ENCODE results near the gene KMT2E. TPM values are rescaled to one million over a fixed set of nuclear protein-coding genes. Genes with fewer than 3 reads are reported as not detected.

KMT2E gene
- polyA plus RNA-seq, 2 of the 4 experiments (the other 2 are of a cell fraction), result 9.4 to 23.4 TPM

GRCh38 chr7:105046414-105046813, 32.4 kb downstream of the KMT2E start:
- WGBS (ENCODE audit: missing lambda C conversion rate), result 9% methylated on average over 1 of the region's 1 CpG
- ChIA-PET CTCF (no interaction called here), POLR2A (no interaction called here)
- Histone ChIP-seq H3K4me3 (no peak overlapping the region), H3K9me3 (no peaks in the 10 kb centered on the region), H3K27ac (no peak overlapping the region), H3K4me1 (peaks cover 19% of the 10 kb centered on the region), H3K4me2 (peak overlapping the region; percentile 34)
- FAIRE-seq, result no peak
- ATAC-seq, result peak in 1 of 2 experiments; percentile 55; a peak in 2 of 6 replicates
- no peak for DNase-seq (ENCODE audit: low read depth in 1 of 2, low spot score in 1 of 2)
- TF ChIP-seq E2F6 (IDR thresholded peaks at IDR 0.05; ENCODE audit: borderline replicate concordance, low read depth) (no peak), CBX2 (IDR thresholded peaks at IDR 0.05; ENCODE audit: borderline replicate concordance, low read depth) (no peak), HDAC2 (IDR thresholded peaks at IDR 0.05) (no peak), ESRRA (IDR thresholded peaks at IDR 0.05; ENCODE audit: borderline replicate concordance, low read length) (no peak), RCOR1 (IDR thresholded peaks at IDR 0.05; ENCODE audit: low read depth, low read length) (no peak), RNF2 (IDR thresholded peaks at IDR 0.05; ENCODE audit: borderline replicate concordance, low read depth) (no peak), TFCP2L1 (CRISPR knock-in tag; IDR thresholded peaks at IDR 0.05) (no peak), ZC3H11A (IDR thresholded peaks at IDR 0.05) (no peak), FOSL2 (IDR thresholded peaks at IDR 0.05) (no peak), FOSL2 (CRISPR knock-in tag; IDR thresholded peaks at IDR 0.05) (no peak), HES2 (IDR thresholded peaks at IDR 0.05) (no peak), KDM1A (IDR thresholded peaks at IDR 0.05; ENCODE audit: low read depth) (no peak), RFX5 (IDR thresholded peaks at IDR 0.05) (no peak), EP300 (IDR thresholded peaks at IDR 0.05) (no peak), CHD4 (IDR thresholded peaks at IDR 0.05; ENCODE audit: borderline replicate concordance) (no peak), NPAS2 (CRISPR knock-in tag; IDR thresholded peaks at IDR 0.05; ENCODE audit: borderline replicate concordance) (no peak), BHLHE40 (IDR thresholded peaks at IDR 0.05; ENCODE audit: low read depth, low read length) (no peak)
- TF ChIP-seq, protein P1, sequence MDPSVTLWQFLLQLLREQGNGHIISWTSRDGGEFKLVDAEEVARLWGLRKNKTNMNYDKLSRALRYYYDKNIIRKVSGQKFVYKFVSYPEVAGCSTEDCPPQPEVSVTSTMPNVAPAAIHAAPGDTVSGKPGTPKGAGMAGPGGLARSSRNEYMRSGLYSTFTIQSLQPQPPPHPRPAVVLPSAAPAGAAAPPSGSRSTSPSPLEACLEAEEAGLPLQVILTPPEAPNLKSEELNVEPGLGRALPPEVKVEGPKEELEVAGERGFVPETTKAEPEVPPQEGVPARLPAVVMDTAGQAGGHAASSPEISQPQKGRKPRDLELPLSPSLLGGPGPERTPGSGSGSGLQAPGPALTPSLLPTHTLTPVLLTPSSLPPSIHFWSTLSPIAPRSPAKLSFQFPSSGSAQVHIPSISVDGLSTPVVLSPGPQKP (IDR thresholded peaks at IDR 0.05; ENCODE audit: low read depth, low read length), result no peak
- TF ChIP-seq, protein P2, sequence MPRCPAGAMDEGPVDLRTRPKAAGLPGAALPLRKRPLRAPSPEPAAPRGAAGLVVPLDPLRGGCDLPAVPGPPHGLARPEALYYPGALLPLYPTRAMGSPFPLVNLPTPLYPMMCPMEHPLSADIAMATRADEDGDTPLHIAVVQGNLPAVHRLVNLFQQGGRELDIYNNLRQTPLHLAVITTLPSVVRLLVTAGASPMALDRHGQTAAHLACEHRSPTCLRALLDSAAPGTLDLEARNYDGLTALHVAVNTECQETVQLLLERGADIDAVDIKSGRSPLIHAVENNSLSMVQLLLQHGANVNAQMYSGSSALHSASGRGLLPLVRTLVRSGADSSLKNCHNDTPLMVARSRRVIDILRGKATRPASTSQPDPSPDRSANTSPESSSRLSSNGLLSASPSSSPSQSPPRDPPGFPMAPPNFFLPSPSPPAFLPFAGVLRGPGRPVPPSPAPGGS (IDR thresholded peaks at IDR 0.05), result no peak

GRCh38 chr7:105047932-105048331, 33.9 kb downstream of the KMT2E start:
- peaks cover 18% of the 10 kb centered on the region for H3K4me1 ChIP-seq
- ChIA-PET POLR2A (no interaction called here), CTCF (no interaction called here)
- DNase-seq (ENCODE audit: low read depth in 1 of 2, low spot score in 1 of 2) (no peak), ATAC-seq (no peak), FAIRE-seq (no peak)
- TF ChIP-seq E2F6 (IDR thresholded peaks at IDR 0.05; ENCODE audit: borderline replicate concordance, low read depth) (no peak), USF2 (IDR thresholded peaks at IDR 0.05) (no peak), RNF2 (IDR thresholded peaks at IDR 0.05; ENCODE audit: borderline replicate concordance, low read depth) (no peak), GATA3 (IDR thresholded peaks at IDR 0.05; ENCODE audit: borderline replicate concordance) (no peak), RARB (CRISPR knock-in tag; IDR thresholded peaks at IDR 0.05) (no peak), HES2 (IDR thresholded peaks at IDR 0.05) (no peak), POLR2AphosphoS2 (conservative IDR thresholded peaks at IDR 0.05; ENCODE audit: low read length) (no peak), REST (IDR thresholded peaks at IDR 0.05) (no peak), JUN (IDR thresholded peaks at IDR 0.05) (no peak)
- TF ChIP-seq, protein P3, sequence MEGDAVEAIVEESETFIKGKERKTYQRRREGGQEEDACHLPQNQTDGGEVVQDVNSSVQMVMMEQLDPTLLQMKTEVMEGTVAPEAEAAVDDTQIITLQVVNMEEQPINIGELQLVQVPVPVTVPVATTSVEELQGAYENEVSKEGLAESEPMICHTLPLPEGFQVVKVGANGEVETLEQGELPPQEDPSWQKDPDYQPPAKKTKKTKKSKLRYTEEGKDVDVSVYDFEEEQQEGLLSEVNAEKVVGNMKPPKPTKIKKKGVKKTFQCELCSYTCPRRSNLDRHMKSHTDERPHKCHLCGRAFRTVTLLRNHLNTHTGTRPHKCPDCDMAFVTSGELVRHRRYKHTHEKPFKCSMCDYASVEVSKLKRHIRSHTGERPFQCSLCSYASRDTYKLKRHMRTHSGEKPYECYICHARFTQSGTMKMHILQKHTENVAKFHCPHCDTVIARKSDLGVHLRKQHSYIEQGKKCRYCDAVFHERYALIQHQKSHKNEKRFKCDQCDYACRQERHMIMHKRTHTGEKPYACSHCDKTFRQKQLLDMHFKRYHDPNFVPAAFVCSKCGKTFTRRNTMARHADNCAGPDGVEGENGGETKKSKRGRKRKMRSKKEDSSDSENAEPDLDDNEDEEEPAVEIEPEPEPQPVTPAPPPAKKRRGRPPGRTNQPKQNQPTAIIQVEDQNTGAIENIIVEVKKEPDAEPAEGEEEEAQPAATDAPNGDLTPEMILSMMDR (IDR thresholded peaks at IDR 0.05), result no peak
- 93% methylated on average over 4 of the region's 4 CpGs for WGBS (ENCODE audit: missing lambda C conversion rate)
- H3K27ac ChIP-seq, result no peak overlapping the region
- H3K4me2 ChIP-seq, result no peak overlapping the region
- H3K4me3 ChIP-seq, result no peak overlapping the region
- H3K9me3 ChIP-seq, result no peaks in the 10 kb centered on the region
